Activated CD8-positive, alpha-beta memory T cell treated with anti-CD3 and anti-CD28 coated beads, Interleukin-2, amount 10 ng/mL, durations not matched to agents 7 days and 5 days (primary cell): ENCODE results near the gene SYT9. TPM values are rescaled to one million over a fixed set of nuclear protein-coding genes. Genes with fewer than 3 reads are reported as not detected.
"Not testable (repeated sequence)": the region's sequence is repeated elsewhere in the genome, so short reads cannot be mapped to it uniquely, and the experiment has no call there.

Experiments used
- ATAC-seq: fragments of 150-1000 bp; cut with Tn5 transposase; one replicate; pipeline ENCODE4 v1.10.0; 2021; ENCODE audit warnings: moderate library complexity
- CTCF ChIA-PET: fragments of 350-600 bp; sonication (Branson Sonifier 250); formaldehyde crosslinking; loops from one replicate; lab custom pipeline; 2021; ENCODE audit warnings: antibody characterized with exemption; lab: Charles Lee
- DNase-seq: peaks from one replicate; pipeline ENCODE4 v3.0.0-alpha.2; 2020
- H3K27ac Mint-ChIP-seq: one replicate; pipeline ENCODE4 v1.8.0; 2021; ENCODE audit warnings: mild to moderate bottlenecking, mixed read lengths
- H3K27me3 Mint-ChIP-seq: one replicate; pipeline ENCODE4 v1.8.0; 2021; ENCODE audit warnings: mixed read lengths
- H3K36me3 Mint-ChIP-seq: one replicate; pipeline ENCODE4 v1.8.0; 2021; ENCODE audit warnings: mild to moderate bottlenecking, mixed read lengths
- H3K4me1 Mint-ChIP-seq: one replicate; pipeline ENCODE4 v1.8.0; 2021; ENCODE audit warnings: mixed read lengths
- H3K4me3 Mint-ChIP-seq: one replicate; pipeline ENCODE4 v1.8.0; 2021; ENCODE audit warnings: mild to moderate bottlenecking, moderate library complexity, mixed read lengths
- H3K9me3 Mint-ChIP-seq: one replicate; pipeline ENCODE4 v1.8.0; 2022; ENCODE audit warnings: low read depth, mixed read lengths
- total RNA-seq, 2 experiments: library from RNA; stranded (reverse); gene quantifications; one replicate each; pipeline ENCODE4 v1.2.3, GENCODE V29; 2021

SYT9 gene
- total RNA-seq, 2 experiments from 2014 or later, result not detected

DNA sequence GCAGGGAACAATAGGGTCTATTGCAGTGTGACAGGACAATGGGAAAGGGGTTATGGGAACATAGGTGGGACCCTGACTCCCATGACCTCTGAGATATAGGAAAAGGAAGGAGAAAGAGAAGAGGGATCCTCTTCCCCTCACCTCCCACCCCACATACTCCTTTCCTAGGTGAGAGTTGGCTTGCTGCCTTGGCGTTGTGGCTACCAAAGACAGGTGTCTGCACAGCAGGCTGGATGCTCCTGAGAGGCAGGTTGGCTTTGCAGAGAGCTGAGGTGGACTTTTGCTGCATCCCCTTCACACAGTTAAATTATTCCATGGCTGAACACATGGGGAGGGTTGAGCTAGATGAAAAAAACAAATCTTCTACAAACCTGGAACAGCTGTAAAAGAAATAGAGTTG is 80.7 kb downstream of the SYT9 start:
- Mint-ChIP-seq H3K4me1 (no peaks in the 10 kb centered on the region), H3K4me3 (no peak overlapping the region), H3K9me3 (no peaks in the 10 kb centered on the region), H3K36me3 (no peaks in the 10 kb centered on the region), H3K27ac (no peak overlapping the region), H3K27me3 (no peaks in the 10 kb centered on the region)
- CTCF ChIA-PET, result no interaction called here
- DNase-seq (no peak), ATAC-seq (no peak)

DNA sequence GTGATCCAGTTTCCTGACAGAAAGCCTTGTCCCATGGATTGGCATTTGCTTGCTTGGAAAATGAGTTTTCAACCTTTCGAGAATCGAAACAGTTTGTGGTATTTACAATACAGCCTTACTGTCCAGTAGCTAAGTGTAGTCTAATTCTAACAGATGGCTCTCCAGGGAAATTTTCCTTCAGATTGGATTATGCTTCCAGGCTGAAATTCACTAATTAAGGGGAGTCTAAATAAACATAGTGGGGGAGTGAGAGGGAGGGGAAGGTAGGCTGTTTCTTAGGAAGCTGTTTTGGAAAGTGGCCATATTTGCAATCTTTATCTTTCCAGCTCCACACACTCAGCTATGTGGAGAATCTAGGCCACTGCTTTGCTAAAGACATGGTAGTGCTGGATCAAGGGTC is 81.3 kb downstream of the SYT9 start:
- CTCF ChIA-PET, result no interaction called here
- no peaks in the 10 kb centered on the region for H3K9me3 Mint-ChIP-seq
- no peak for DNase-seq
- no peak overlapping the region for H3K4me3 Mint-ChIP-seq
- H3K36me3 Mint-ChIP-seq, result no peaks in the 10 kb centered on the region
- no peak overlapping the region for H3K27ac Mint-ChIP-seq
- peaks cover 2% of the 10 kb centered on the region for H3K27me3 Mint-ChIP-seq
- H3K4me1 Mint-ChIP-seq, result no peaks in the 10 kb centered on the region
- ATAC-seq, result no peak

DNA sequence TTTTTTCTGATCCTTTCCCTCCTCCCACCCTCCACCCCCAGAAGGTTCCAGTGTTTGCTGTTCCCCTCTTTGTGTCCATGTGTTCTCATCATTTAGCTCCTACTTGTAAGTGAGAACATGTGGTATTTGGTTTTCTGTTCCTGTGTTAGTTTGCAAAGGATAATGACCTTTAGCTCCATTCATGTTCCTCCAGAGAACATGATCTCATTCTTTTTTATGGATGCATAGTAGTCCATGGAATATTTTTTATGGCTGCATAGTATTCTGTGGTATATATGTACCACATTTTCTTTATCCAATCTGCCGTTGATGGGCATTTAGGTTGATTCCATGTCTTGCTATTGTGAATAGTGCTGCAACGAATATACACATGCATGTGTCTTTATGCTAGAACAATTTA is 83.7 kb downstream of the SYT9 start:
- H3K4me3 Mint-ChIP-seq, H3K9me3 Mint-ChIP-seq, H3K4me1 Mint-ChIP-seq, DNase-seq, H3K27me3 Mint-ChIP-seq, H3K36me3 Mint-ChIP-seq, H3K27ac Mint-ChIP-seq, ATAC-seq: not testable (repeated sequence)
- CTCF ChIA-PET, result interaction anchor here (0.6 to 1.5 kb wide), 2 partner anchors 18 to 216 kb away, joined by 3 read pairs; no protein-coding TSS in a partner anchor

DNA sequence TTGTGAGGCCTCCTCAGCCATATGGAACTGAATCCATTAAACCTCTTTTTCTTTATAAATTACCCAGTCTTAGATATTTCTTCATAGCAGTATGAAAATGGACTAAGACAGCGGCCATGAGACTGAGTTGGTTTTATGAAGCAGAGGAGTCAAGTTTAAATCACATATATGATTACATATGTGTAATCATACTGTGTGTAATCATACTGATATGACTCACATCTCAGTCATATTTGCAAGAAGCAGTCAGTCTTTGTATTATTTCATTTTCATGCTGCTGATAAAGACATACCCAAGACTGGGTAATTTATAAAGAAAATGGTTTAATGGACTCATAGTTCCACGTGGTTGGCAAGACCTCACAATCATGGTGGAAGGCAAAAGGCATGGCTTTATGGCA is 89.8 kb downstream of the SYT9 start:
- H3K27me3 Mint-ChIP-seq, result peaks cover 11% of the 10 kb centered on the region
- DNase-seq (no peak), ATAC-seq (no peak)
- no peak overlapping the region for H3K27ac Mint-ChIP-seq
- no peaks in the 10 kb centered on the region for H3K4me1 Mint-ChIP-seq
- CTCF ChIA-PET, result no interaction called here
- no peaks in the 10 kb centered on the region for H3K9me3 Mint-ChIP-seq
- no peak overlapping the region for H3K4me3 Mint-ChIP-seq
- no peaks in the 10 kb centered on the region for H3K36me3 Mint-ChIP-seq

DNA sequence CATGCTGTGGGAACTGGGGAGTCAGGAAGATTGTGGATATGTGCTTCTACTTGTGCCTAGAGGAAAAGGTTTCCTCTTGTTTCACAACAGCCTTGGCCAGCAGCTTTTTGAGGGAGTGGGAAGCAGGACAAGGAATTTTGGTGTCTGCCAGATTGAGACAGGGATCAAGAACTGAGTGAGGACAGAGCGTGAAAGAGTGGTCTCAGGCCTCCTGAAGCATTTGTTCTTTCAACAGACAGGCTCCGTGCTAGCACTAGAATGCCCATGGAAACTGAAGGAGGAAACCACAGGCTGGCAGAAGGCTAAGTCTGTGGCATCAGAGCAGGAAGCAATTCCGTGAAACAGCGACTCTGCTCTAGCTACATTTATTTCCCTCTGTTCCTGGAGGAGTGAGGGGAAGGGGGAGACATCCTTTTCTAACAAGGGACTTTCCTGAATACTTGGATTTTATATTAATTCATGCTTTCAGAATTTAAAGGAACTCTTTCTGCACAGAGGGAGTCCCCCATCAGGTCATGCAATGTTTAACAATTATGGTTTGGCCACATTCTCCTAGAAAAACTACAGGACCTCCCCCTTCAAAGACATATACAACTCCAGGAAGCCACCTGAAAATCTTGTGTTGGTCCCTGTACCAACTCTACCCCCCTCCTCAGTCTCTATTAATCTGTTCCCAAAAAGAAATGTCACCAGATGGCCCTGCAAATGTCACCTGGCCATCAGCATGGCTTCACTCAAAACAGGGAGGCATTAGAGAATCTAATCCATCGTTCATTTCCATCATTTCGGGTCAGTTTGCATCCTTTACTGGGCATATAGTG is 96.1 kb downstream of the SYT9 start:
- Mint-ChIP-seq H3K9me3 (no peaks in the 10 kb centered on the region), H3K4me3 (no peak overlapping the region), H3K27me3 (peaks cover 8% of the 10 kb centered on the region), H3K4me1 (no peaks in the 10 kb centered on the region), H3K27ac (no peak overlapping the region), H3K36me3 (no peaks in the 10 kb centered on the region)
- ATAC-seq (no peak), DNase-seq (no peak)
- CTCF ChIA-PET, result interaction anchor here (1.1 kb wide), 1 partner anchor 94 kb away, joined by 4 read pairs; no protein-coding TSS in a partner anchor

DNA sequence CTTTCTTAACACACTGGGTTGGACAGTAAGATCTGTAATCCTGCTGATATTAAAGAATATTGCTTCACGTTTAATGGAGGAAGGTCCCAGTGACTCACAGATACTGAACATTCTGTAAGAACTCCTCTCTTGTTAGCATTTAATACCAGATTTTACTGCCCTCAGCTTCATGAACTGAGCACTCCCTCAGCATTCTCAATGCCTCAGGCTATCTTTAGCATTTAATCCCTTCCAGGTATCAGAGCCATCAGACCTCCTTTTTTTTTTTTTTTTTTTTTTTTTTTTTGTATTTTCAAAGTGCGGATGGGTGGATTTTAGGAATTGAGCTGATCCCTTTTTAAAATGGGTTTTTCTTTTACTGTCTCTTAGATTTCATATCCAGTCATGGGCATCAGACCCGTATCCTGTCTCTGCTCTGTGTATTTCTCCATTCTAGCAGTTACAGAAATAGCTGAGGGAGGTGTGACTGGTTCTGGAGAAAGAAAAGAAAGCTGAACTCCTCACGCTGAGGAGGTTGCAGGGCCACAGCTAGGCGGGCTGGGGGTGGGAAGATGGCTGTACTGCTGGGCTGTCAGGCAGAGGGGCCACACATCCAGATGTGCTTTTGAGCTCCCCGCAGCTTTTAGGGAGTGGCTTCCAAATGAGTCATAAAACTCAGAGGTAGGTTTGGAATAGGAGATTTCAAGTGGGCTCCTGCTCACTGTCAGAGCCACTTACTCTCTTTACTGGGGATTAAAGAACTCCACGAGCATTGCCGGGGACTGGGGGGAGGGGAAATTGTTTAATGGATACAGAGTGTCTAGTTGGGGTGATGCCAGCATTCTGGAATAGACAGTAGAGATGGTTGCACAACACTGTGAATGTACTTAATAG is 97.0 kb downstream of the SYT9 start:
- no peak for ATAC-seq
- Mint-ChIP-seq H3K27me3 (peaks cover 8% of the 10 kb centered on the region), H3K4me1 (no peaks in the 10 kb centered on the region), H3K9me3 (no peaks in the 10 kb centered on the region), H3K4me3 (no peak overlapping the region), H3K36me3 (no peaks in the 10 kb centered on the region), H3K27ac (no peak overlapping the region)
- CTCF ChIA-PET, result no interaction called here
- no peak for DNase-seq

DNA sequence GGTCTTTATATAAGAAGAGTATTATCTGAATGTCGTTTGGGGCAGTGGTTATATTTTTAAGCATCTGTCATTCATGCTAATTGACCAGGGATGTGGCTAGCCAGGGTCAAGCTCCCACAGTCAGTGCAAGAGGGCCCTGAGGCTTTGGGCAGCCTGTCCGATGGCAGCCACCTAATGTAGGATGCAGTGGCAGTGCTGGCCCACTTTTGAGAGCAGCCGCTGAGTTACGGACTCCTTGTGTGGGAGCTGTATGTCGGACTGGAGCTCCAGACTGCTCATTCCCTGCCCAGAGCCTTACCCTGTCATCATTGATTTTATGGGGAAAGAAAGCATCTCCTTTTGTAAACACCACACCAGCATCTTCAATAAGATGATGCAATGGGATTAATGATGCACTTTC is 99.5 kb downstream of the SYT9 start:
- Mint-ChIP-seq H3K27ac (no peak overlapping the region), H3K4me1 (no peaks in the 10 kb centered on the region), H3K36me3 (no peaks in the 10 kb centered on the region), H3K9me3 (no peaks in the 10 kb centered on the region), H3K4me3 (no peak overlapping the region), H3K27me3 (peaks cover under 1% of the 10 kb centered on the region)
- CTCF ChIA-PET, result interaction anchor here (1.9 kb wide), 1 partner anchor 91 kb away, joined by 8 read pairs; no protein-coding TSS in a partner anchor
- DNase-seq (no peak), ATAC-seq (no peak)

DNA sequence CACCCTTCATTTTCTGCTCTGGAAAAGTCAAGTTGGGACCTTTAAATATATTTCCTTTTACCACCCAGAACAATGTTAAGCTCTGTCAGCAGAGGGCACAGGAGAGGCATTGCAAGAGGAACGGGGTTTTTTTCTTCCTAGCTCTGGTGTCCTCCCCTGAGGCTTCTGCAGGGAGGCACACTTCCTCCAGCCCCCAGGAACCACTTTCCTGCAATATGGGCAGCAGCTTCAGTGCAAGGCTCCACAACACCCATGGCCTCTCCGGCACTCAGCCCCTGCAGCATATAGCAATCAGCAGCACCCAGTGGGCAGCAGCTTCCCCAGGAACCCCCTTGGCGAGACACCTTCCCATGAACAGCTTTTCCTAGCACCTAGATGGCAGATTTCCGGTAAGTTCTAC is 101.4 kb downstream of the SYT9 start:
- ATAC-seq (peak; percentile 23), DNase-seq (peak; percentile 43)
- H3K36me3 Mint-ChIP-seq, result no peaks in the 10 kb centered on the region
- H3K9me3 Mint-ChIP-seq, result no peaks in the 10 kb centered on the region
- no peak overlapping the region for H3K4me3 Mint-ChIP-seq
- CTCF ChIA-PET, result interaction anchor here (0.9 to 2.3 kb wide), 10 partner anchors 9 to 342 kb away, joined by 3 to 19 read pairs (median 3); no protein-coding TSS in a partner anchor
- H3K27me3 Mint-ChIP-seq, result no peaks in the 10 kb centered on the region
- H3K4me1 Mint-ChIP-seq, result no peaks in the 10 kb centered on the region
- no peak overlapping the region for H3K27ac Mint-ChIP-seq

DNA sequence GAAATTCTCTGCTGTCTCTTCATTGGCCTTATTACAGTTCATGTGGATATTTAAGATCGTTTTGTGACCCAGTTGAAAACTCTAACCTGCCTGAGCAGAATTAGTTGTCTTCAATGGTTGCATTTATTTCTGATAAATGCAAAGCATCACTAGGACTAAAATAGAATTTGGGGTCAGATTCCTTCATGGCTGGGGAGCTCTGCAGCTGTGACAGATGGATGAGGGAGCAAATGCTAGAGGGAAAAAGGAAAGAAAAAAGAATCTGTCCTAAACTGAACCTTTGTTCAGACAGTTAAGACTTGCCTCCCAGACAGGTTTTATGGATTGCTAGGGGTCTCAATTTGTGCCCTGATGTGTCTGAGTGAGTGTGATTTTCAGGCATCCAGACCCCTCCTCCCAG is 113.0 kb downstream of the SYT9 start:
- H3K27me3 Mint-ChIP-seq, result no peaks in the 10 kb centered on the region
- no peak for DNase-seq
- no peaks in the 10 kb centered on the region for H3K36me3 Mint-ChIP-seq
- H3K27ac Mint-ChIP-seq, result no peak overlapping the region
- CTCF ChIA-PET, result no interaction called here
- no peaks in the 10 kb centered on the region for H3K4me1 Mint-ChIP-seq
- H3K9me3 Mint-ChIP-seq, result no peaks in the 10 kb centered on the region
- H3K4me3 Mint-ChIP-seq, result no peak overlapping the region
- ATAC-seq, result no peak

DNA sequence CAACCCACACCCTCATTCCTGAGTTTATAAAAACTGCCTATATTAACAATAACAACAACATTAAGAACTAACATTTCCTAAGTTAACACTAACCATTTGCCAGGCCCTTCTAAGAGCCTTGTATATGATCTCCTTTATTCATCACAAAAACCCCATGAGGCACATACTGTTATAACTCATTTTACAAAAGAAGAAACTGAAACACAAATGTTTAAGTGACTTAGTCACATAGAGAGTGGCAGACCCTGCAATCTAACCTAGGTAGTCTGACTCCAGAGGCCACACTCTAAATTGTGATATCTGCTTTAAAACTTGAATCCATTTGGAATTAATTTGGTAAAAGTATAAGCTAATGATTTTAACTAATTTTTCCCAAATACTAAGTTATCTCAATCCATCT is 116.1 kb downstream of the SYT9 start:
- H3K27ac Mint-ChIP-seq, result no peak overlapping the region
- H3K9me3 Mint-ChIP-seq, result no peaks in the 10 kb centered on the region
- H3K4me1 Mint-ChIP-seq, result no peaks in the 10 kb centered on the region
- H3K36me3 Mint-ChIP-seq, result no peaks in the 10 kb centered on the region
- ATAC-seq, result no peak
- CTCF ChIA-PET, result no interaction called here
- no peaks in the 10 kb centered on the region for H3K27me3 Mint-ChIP-seq
- DNase-seq, result no peak
- no peak overlapping the region for H3K4me3 Mint-ChIP-seq

DNA sequence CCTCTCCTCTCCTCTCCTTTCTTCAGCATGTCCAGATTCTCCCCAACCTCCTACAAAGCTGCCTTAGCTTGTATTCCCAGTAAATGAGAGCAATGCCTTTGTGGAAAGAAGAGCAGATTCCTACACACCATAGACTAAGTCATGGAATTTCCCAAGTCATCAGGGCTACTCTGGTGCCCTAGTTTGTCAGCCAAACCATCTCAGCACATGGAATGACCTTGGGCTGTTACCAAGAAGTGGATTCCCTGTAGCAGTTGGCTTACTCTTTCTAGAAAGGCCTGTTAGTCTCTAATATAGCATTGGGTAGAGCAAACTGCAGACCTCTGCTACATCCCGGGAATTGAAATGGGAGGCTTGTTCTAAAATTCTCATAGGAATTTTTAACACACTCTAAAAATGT is 124.7 kb downstream of the SYT9 start:
- Mint-ChIP-seq H3K4me3 (no peak overlapping the region), H3K27ac (no peak overlapping the region), H3K36me3 (no peaks in the 10 kb centered on the region), H3K9me3 (no peaks in the 10 kb centered on the region), H3K4me1 (no peaks in the 10 kb centered on the region), H3K27me3 (peaks cover 4% of the 10 kb centered on the region)
- ATAC-seq (no peak), DNase-seq (no peak)
- CTCF ChIA-PET, result interaction anchor here (0.7 kb wide), 1 partner anchor 161 kb away, joined by 3 read pairs; no protein-coding TSS in a partner anchor

DNA sequence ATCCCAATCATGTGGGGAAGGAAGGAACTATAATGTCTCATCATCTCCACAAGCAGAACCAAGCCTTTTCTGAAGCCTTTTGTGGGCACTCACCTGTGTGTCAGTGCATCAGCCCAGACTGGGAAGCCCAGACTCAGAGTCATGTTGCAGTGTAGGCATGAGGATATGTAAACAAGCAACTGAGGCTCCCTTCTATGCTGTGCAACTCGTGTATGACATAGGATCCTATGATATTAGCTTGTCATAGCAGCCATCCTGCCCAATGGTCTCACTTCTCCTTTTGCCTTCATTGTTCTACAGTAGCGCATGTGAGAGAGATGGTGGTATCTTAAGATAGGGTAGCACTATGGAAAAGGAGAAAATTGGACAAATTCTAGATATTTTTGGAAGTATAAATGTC is 130.2 kb downstream of the SYT9 start:
- ATAC-seq (no peak), DNase-seq (no peak)

DNA sequence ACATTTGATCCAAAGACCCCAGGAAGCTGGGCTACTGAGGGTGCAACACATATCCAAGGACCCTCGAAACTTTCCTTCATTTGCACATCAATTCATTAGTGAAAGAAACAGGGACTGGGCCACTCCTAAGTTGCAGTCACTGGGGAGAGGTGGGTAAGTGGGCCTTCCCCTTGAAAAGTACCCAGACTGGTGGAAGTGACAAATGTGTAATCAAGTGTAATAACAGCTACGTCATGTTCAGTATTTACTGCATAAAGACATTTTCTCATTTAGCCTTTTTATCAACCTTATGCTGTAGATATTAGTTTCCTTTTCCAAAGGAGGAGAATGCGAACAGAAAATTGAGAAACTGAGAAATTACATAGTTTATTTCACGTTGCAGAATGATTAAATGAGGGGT is 131.7 kb downstream of the SYT9 start:
- Mint-ChIP-seq H3K36me3 (no peaks in the 10 kb centered on the region), H3K27me3 (peaks cover 6% of the 10 kb centered on the region), H3K9me3 (no peaks in the 10 kb centered on the region), H3K4me3 (no peak overlapping the region), H3K27ac (no peak overlapping the region), H3K4me1 (no peaks in the 10 kb centered on the region)
- ATAC-seq, result no peak
- CTCF ChIA-PET, result no interaction called here
- no peak for DNase-seq

More for the DNA sequence above, 130.2 kb downstream of the SYT9 start:
- H3K4me1 Mint-ChIP-seq, result no peaks in the 10 kb centered on the region
- no peaks in the 10 kb centered on the region for H3K36me3 Mint-ChIP-seq
- no peak overlapping the region for H3K27ac Mint-ChIP-seq
- CTCF ChIA-PET, result interaction anchor here (1.6 kb wide), 1 partner anchor 60 kb away, joined by 4 read pairs; no protein-coding TSS in a partner anchor
- H3K4me3 Mint-ChIP-seq, result no peak overlapping the region
- H3K27me3 Mint-ChIP-seq, result peaks cover 7% of the 10 kb centered on the region
- H3K9me3 Mint-ChIP-seq, result no peaks in the 10 kb centered on the region
